Nephron progenitor cell (in vitro differentiated cells): ENCODE measurements around the gene HEG1.

Source experiments
- DNase-seq: peaks from one replicate; pipeline ENCODE4 v3.0.0; 2021
- H3K27ac Mint-ChIP-seq: 2 replicates; pipeline ENCODE4 v1.8.0; 2021; ENCODE audit warnings: mild to moderate bottlenecking, moderate library complexity, mixed read lengths
- H3K27me3 Mint-ChIP-seq: 2 replicates; pipeline ENCODE4 v1.8.0; 2021; ENCODE audit warnings: mild to moderate bottlenecking, low read depth, mixed read lengths; ENCODE audit not compliant: poor library complexity
- H3K36me3 Mint-ChIP-seq: 2 replicates; pipeline ENCODE4 v1.8.0; 2021; ENCODE audit warnings: low read depth, mixed read lengths
- H3K4me1 Mint-ChIP-seq: 2 replicates; pipeline ENCODE4 v1.8.0; 2021; ENCODE audit warnings: mixed read lengths
- H3K4me3 Mint-ChIP-seq: 2 replicates; pipeline ENCODE4 v1.8.0; 2021; ENCODE audit warnings: mild to moderate bottlenecking, moderate library complexity, mixed read lengths
- H3K9me3 Mint-ChIP-seq: 2 replicates; pipeline ENCODE4 v1.8.0; 2021; ENCODE audit warnings: mild to moderate bottlenecking, moderate library complexity, mixed read lengths
- CTCF ChIP-seq: fragments of 200-600 bp; sonication (generic); IDR thresholded peaks from 2 replicates; pipeline ENCODE4 v1.5.0; 2021; ENCODE audit warnings: antibody characterized with exemption

Gene HEG1

GRCh38 chr3:125005222-125005621, 50.6 kb downstream of the HEG1 start:
- Mint-ChIP-seq H3K27ac (no peak overlapping the region), H3K36me3 (peaks cover 51% of the 10 kb centered on the region), H3K4me3 (no peak overlapping the region), H3K4me1 (peaks cover 52% of the 10 kb centered on the region), H3K27me3 (peaks cover 6% of the 10 kb centered on the region), H3K9me3 (no peaks in the 10 kb centered on the region)
- no peak for DNase-seq
- TF ChIP-seq CTCF, result no peak

- Mint-ChIP-seq H3K27me3 (peaks cover 6% of the 10 kb centered on the region), H3K27ac (no peak overlapping the region), H3K4me3 (no peak overlapping the region), H3K36me3 (peaks cover 47% of the 10 kb centered on the region), H3K9me3 (no peaks in the 10 kb centered on the region), H3K4me1 (peaks cover 52% of the 10 kb centered on the region)
- no peak for DNase-seq
- TF ChIP-seq CTCF, result no peak
Observed at GRCh38 chr3:125003859-125004595, 51.8 kb downstream of the HEG1 start.

- H3K27ac Mint-ChIP-seq, result no peak overlapping the region
Observed at GRCh38 chr3:125003369-125003853, 52.4 kb downstream of the HEG1 start.

GRCh38 chr3:125002414-125003368, 53.1 kb downstream of the HEG1 start:
- H3K4me3 Mint-ChIP-seq, result no peak overlapping the region
- no peak for TF ChIP-seq CTCF
- peaks cover 36% of the 10 kb centered on the region for H3K36me3 Mint-ChIP-seq
- H3K27ac Mint-ChIP-seq, result no peak overlapping the region
- H3K9me3 Mint-ChIP-seq, result no peaks in the 10 kb centered on the region
- peaks cover 52% of the 10 kb centered on the region for H3K4me1 Mint-ChIP-seq
- DNase-seq, result no peak
- peaks cover 9% of the 10 kb centered on the region for H3K27me3 Mint-ChIP-seq

More at GRCh38 chr3:125003369-125003853, 52.4 kb downstream of the HEG1 start:
- Mint-ChIP-seq H3K9me3 (no peaks in the 10 kb centered on the region), H3K36me3 (peaks cover 42% of the 10 kb centered on the region), H3K27me3 (peaks cover 6% of the 10 kb centered on the region), H3K4me3 (no peak overlapping the region), H3K4me1 (peaks cover 52% of the 10 kb centered on the region)
- peak; percentile 33 for DNase-seq
- no peak for TF ChIP-seq CTCF

- TF ChIP-seq CTCF, result no peak
- Mint-ChIP-seq H3K27me3 (peaks cover 9% of the 10 kb centered on the region), H3K4me1 (peaks cover 52% of the 10 kb centered on the region), H3K9me3 (no peaks in the 10 kb centered on the region), H3K4me3 (no peak overlapping the region), H3K36me3 (peaks cover 32% of the 10 kb centered on the region), H3K27ac (peak overlapping the region; percentile 29)
- DNase-seq, result no peak
Observed at GRCh38 chr3:125001557-125002413, 54.0 kb downstream of the HEG1 start.
